ENCODE data around the gene KRT40.

Gene KRT40

DNA sequence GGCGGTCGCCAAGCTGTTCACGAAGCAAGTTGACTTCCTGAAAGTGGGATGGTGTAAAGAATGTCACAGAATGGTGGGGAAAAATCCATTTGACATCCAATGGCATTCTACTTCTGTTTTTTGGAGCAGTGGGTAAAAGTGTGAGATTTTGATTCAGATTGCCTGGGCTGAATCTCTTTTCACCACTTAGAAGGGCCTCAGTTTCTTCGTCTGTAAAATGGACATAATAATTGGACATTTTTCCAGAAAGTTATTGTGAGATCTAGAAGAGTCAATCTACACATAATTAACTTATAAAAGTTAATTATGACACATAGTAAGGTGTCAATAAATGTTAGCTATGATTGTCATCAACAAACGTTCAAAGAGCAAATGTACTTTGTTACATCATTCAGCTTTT lies 3.0 kb downstream of the KRT40 start:
- H3K4me3 ChIP-seq (ENCODE audit: low read length): no peak overlapping the region
- TF ChIP-seq, protein P1, sequence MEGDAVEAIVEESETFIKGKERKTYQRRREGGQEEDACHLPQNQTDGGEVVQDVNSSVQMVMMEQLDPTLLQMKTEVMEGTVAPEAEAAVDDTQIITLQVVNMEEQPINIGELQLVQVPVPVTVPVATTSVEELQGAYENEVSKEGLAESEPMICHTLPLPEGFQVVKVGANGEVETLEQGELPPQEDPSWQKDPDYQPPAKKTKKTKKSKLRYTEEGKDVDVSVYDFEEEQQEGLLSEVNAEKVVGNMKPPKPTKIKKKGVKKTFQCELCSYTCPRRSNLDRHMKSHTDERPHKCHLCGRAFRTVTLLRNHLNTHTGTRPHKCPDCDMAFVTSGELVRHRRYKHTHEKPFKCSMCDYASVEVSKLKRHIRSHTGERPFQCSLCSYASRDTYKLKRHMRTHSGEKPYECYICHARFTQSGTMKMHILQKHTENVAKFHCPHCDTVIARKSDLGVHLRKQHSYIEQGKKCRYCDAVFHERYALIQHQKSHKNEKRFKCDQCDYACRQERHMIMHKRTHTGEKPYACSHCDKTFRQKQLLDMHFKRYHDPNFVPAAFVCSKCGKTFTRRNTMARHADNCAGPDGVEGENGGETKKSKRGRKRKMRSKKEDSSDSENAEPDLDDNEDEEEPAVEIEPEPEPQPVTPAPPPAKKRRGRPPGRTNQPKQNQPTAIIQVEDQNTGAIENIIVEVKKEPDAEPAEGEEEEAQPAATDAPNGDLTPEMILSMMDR (conservative IDR thresholded peaks at IDR 0.05; ENCODE audit: low read depth, low read length): no peak
- no peak for DNase-seq (ENCODE audit: low read depth)

DNA sequence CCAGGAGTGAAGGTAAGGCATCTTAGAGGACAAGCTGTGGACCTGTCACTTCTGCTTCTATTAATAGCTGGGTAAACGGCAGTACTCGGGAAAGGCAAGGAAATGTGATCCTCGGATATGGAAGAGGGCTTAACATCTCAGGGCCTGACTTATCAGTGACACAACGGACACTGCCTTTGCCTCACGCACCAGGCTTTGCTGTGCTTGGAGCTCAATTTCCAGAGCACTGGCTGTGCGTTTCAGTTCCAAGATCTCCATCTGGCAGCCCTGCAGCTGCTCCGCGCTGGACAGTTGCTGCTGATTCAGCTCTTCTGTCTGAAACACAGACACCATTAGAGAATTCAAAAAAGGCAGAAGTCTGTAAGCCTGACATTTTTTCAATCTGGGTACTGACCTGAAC lies 3.5 kb downstream of the KRT40 start:
- no peak for DNase-seq (ENCODE audit: low read depth)
- no peak overlapping the region for H3K4me3 ChIP-seq (ENCODE audit: low read length)
- TF ChIP-seq, protein P1 (conservative IDR thresholded peaks at IDR 0.05; ENCODE audit: low read depth, low read length): no peak

GRCh38 chr17:40980117-40980516 lies 4.0 kb downstream of the KRT40 start:
- no peak for DNase-seq (ENCODE audit: low read depth)
- TF ChIP-seq, protein P1 (conservative IDR thresholded peaks at IDR 0.05; ENCODE audit: low read depth, low read length): no peak
- no peak overlapping the region for H3K4me3 ChIP-seq (ENCODE audit: low read length)

GRCh38 chr17:40978575-40979151 lies 5.5 kb downstream of the KRT40 start:
- no peak for DNase-seq (ENCODE audit: low read depth)
- TF ChIP-seq, protein P1 (conservative IDR thresholded peaks at IDR 0.05; ENCODE audit: low read depth, low read length): no peak
- H3K4me3 ChIP-seq (ENCODE audit: low read length): no peak overlapping the region

GRCh38 chr17:40975516-40975915 lies 8.6 kb downstream of the KRT40 start:
- TF ChIP-seq, protein P1 (conservative IDR thresholded peaks at IDR 0.05; ENCODE audit: low read depth, low read length): no peak
- DNase-seq (ENCODE audit: low read depth): no peak
- no peak overlapping the region for H3K4me3 ChIP-seq (ENCODE audit: low read length)

GRCh38 chr17:40974366-40974765 lies 9.8 kb downstream of the KRT40 start:
- no peak for DNase-seq (ENCODE audit: low read depth)

DNA sequence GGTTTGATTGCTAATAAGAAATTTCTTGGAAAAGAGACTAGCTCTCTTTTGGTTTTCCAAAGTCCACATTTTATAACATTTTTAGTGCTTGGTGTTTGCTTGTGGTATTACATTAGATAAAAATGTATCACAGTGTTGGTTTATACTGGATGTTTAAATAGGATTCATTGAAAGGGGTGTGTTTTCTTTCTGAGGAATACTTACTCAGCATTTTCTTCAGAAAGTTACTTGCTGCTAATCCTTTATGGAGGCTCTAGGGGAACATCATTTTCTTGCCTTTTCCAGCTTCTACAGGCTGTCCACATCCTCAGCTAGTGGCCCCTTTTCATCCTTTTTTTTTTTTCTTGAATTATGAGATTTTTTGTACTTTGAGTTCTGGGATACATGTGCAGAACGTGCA lies 16.5 kb downstream of the KRT40 start:
- no peak for DNase-seq (ENCODE audit: low read depth)
- H3K4me3 ChIP-seq (ENCODE audit: low read length): no peak overlapping the region
- TF ChIP-seq, protein P1 (conservative IDR thresholded peaks at IDR 0.05; ENCODE audit: low read depth, low read length): no peak

More at GRCh38 chr17:40974366-40974765, 9.8 kb downstream of the KRT40 start:
- TF ChIP-seq, protein P1 (conservative IDR thresholded peaks at IDR 0.05; ENCODE audit: low read depth, low read length): no peak
- H3K4me3 ChIP-seq (ENCODE audit: low read length): no peak overlapping the region
